HG03521 (cell line): Measurements from ENCODE around the gene PHF21B.
"Not testable (repeated sequence)": the region's sequence is repeated elsewhere in the genome, so short reads cannot be mapped to it uniquely, and the experiment has no call there.

Source experiments
- ATAC-seq: cut with Tn5 transposase; IDR thresholded peaks from one replicate; pipeline ENCODE4 v1.9.1; 2021; ENCODE audit warnings: mild to moderate bottlenecking, moderate library complexity; ENCODE audit not compliant: unreplicated experiment

The PHF21B gene

GRCh38 chr22:44921766-44922165 lies 88.0 kb downstream of the PHF21B start:
- not testable (repeated sequence) for ATAC-seq

- ATAC-seq: no peak
Observed at GRCh38 chr22:44920183-44920582, 89.6 kb downstream of the PHF21B start.

- ATAC-seq: no peak
Observed at GRCh38 chr22:44919691-44920090, 90.1 kb downstream of the PHF21B start.

GRCh38 chr22:44918925-44919392 lies 90.8 kb downstream of the PHF21B start:
- no peak for ATAC-seq

GRCh38 chr22:44918166-44918924 lies 91.5 kb downstream of the PHF21B start:
- ATAC-seq: no peak

GRCh38 chr22:44917372-44918165 lies 92.2 kb downstream of the PHF21B start:
- no peak for ATAC-seq

- ATAC-seq: no peak
Observed at GRCh38 chr22:44916281-44917231, 93.2 kb downstream of the PHF21B start.

GRCh38 chr22:44915441-44915840 lies 94.4 kb downstream of the PHF21B start:
- no peak for ATAC-seq

GRCh38 chr22:44914026-44914721 lies 95.6 kb downstream of the PHF21B start:
- ATAC-seq: no peak

- no peak for ATAC-seq
Observed at GRCh38 chr22:44913198-44913983, 96.4 kb downstream of the PHF21B start.

GRCh38 chr22:44909241-44909640 lies 100.6 kb downstream of the PHF21B start:
- ATAC-seq: no peak

GRCh38 chr22:44907765-44908737 lies 101.8 kb downstream of the PHF21B start:
- no peak for ATAC-seq

GRCh38 chr22:44906999-44907644 lies 102.7 kb downstream of the PHF21B start:
- no peak for ATAC-seq

- no peak for ATAC-seq
Observed at GRCh38 chr22:44906248-44906936, 103.4 kb downstream of the PHF21B start.

- not testable (repeated sequence) for ATAC-seq
Observed at GRCh38 chr22:44904492-44905152, 105.2 kb downstream of the PHF21B start.

GRCh38 chr22:44903164-44903563 lies 106.6 kb downstream of the PHF21B start:
- ATAC-seq: not testable (repeated sequence)

GRCh38 chr22:44901301-44901700 lies 108.5 kb downstream of the PHF21B start:
- ATAC-seq: no peak
